ENCODE measurements around the gene PCNX4.

The PCNX4 gene

DNA sequence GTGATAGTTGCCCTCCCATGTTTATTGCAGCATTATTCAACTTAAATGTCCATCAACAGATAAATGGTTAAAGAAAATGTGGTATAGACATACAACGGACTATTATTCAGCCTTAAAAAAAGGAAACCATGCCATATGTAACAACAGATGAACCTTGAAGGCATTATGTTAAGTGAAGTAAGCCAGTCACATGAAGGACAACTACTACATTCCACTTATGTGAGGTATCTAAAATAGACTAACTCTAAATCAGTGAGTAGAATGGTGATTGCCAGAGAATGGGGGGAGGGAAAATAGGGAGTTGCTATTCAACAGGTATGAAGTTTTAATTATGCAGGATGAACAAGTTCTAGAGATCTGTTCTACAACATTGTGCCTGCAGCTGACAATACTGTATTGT is 10.1 kb downstream of the PCNX4 start:
- no peak for DNase-seq (ENCODE audit: low read depth in 2 of 2, low spot score in 1 of 2)

DNA sequence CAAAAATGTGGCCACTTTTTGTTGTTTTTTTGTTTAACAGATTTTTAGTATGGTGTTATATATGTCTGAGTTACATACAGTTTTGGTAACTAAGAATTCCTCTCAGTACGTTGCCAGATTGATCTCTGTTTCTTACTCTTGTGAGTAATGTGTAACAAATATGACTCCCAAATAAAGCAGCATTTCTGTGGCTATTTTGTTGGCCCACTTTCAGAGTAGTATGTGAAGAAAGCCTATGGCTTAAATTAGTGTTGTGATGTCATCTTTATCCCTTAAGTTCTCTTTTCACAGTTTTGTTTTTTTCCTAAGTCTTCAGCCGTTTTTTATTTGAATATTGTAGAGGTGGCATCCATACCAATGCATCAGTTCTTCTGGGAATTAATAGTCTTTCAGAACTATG is 10.7 kb downstream of the PCNX4 start:
- no peak for DNase-seq (ENCODE audit: low read depth in 2 of 2, low spot score in 1 of 2)

DNA sequence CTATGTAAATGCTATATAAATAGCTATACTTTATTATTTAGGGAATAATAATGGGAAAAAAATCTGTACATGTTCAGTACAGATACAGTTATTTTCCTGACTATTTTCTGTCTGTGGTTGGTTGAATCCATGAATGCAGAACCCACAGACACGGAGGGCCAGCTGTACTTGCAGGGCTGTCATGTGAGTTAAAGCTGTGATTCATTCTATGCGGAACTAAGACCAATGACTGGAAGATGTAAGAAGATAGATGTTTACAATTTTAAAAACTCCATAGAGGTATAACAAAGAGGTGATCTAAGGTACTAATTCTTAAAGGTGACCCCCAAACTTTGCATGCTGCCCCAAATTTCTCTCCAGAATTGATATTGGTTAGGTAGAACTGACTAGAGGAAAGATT is 14.6 kb downstream of the PCNX4 start:
- no peak for DNase-seq (ENCODE audit: low read depth in 2 of 2, low spot score in 1 of 2)

DNA sequence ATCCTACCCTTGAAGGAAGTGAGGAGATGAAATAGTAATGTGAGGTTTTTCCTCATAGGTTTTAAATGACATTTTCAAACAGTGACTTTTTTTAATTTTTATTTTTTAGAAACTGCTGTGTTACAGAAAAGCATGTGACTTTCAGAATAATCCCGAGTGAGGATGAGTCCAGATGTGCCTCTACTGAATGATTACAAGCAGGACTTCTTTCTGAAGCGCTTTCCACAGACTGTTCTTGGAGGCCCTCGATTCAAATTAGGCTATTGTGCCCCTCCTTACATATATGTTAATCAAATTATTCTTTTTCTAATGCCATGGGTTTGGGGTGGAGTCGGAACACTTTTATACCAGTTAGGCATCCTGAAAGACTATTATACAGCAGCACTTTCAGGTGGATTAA is 15.8 kb downstream of the PCNX4 start:
- DNase-seq (ENCODE audit: low read depth in 2 of 2, low spot score in 1 of 2), result no peak

DNA sequence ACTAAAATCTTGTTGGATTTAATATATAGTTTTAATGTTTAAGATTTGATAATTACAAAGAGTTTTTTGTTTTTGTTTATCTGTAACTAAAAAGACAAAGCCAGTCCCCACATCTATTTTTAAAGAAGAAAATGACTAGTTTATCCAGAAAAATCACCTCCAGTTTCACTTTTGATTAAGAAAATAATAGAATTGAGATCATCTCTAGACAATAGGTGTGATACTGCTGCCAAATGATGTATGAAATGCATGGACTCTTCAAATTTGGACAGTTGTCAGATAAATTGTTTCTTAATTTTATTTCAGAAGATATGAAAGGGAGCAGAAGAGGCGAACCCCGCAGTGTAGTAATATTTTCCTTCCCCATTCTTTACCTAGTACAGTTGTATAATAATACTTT is 20.0 kb downstream of the PCNX4 start:
- DNase-seq (ENCODE audit: low read depth in 2 of 2, low spot score in 1 of 2), result no peak

DNA sequence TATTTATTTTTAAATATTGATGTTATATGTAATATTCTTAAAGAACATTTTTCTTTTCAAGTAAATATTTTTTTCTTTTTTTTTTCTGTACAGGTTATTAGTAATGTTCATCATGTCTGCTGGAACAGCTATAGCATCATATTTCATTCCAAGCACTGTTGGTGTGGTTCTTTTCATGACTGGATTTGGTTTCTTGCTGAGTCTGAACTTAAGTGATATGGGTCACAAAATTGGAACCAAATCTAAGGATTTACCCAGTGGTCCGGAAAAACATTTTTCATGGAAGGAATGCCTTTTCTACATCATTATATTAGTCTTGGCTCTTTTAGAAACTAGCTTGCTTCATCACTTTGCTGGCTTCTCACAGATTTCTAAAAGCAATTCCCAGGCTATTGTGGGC is 23.2 kb downstream of the PCNX4 start:
- no peak for DNase-seq (ENCODE audit: low read depth in 2 of 2, low spot score in 1 of 2)

DNA sequence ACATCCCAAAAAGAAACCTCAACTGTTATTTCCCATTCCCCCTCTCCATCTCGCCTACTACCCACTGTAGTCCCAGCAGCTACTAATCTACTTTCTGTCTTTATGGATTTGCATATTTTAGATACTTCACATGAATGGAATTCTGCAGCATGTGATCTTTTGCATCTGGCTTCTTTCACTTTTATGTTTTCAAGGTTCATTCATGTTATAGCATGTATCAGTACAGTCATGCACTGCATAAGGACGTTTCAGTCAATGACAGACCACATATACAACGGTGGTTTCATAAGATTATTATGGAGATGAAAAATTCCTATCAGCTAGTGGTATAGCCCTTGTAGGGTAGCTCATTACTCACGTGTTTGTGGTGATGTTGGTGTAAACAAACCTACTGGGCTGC is 24.5 kb downstream of the PCNX4 start:
- no peak for DNase-seq (ENCODE audit: low read depth in 2 of 2, low spot score in 1 of 2)

DNA sequence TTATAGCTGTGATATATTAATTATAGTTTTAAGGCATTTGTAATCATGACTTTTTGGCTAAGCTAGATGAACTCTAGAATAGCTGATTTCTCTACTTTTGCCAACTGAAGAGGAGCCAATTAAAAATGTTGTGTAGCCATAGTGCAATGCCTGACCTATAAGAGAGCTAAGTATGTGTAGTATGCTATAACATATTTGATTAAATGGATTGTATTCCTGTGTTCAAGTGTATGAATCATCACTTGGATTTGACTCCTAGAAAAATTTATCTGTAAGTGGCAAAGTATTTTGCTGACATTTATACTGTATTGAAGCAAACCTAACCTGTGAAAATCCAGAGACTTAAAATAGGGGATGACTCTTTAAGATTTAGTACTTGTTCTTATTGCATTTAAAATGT is 34.2 kb downstream of the PCNX4 start:
- DNase-seq (ENCODE audit: low read depth in 2 of 2, low spot score in 1 of 2), result no peak

DNA sequence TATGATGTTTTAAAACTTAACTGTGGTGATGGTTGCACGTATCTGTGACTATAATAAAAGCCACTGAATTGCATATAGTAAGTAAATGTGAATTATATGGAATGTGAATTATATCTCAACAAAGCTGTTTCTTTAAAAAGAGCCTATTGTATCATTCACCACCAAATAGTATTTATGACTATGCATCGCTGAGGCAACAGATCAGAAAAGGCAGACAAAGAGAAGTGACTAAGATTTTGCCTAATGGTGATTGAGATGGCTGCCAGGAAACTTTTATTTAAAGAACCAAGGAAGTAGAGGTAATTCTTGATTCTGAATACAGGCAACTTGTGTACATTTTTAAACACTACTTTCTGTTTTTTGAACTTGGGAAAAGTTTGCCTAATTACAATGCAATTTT is 41.8 kb downstream of the PCNX4 start:
- DNase-seq (ENCODE audit: low read depth in 2 of 2, low spot score in 1 of 2), result no peak

DNA sequence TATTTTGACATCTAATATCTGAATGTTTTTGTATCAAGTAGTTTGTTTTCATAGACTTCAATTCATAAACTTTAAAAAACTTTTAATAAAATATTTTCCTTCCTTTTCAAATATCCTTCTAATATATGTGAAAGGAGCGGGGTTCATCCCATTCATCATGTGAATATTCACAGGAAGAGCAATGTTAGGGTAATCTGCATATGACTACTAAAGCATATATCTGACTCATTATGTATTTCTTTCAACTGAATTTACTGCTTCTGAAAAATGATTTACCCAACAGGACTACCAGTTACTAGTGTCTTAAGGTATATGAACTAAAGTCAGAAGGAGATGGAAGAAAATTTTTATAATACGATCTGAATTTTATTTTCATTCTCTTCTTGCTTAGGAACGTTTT is 43.0 kb downstream of the PCNX4 start:
- DNase-seq (ENCODE audit: low read depth in 2 of 2, low spot score in 1 of 2), result no peak

DNA sequence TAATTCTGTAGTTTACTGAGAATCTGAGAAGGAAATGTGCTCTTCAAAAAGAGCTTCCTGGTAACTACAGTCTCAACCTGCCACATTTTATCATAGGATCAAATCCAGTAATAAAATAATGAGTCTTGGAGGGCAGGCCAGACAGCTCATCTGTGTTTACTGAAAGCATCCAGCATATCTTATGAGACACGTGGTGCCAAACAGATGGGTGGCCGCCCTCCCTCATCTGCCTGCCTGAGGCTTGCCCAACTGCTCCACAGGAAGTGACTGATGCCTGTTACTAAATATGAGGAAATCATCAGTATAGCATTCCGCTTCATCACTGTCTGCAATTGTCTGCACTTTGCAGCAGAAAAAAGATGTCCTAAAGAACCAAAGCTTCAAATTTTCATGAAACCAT is 60.0 kb downstream of the PCNX4 start:
- DNase-seq (ENCODE audit: low read depth in 2 of 2, low spot score in 1 of 2), result peak; percentile 43 to 51

DNA sequence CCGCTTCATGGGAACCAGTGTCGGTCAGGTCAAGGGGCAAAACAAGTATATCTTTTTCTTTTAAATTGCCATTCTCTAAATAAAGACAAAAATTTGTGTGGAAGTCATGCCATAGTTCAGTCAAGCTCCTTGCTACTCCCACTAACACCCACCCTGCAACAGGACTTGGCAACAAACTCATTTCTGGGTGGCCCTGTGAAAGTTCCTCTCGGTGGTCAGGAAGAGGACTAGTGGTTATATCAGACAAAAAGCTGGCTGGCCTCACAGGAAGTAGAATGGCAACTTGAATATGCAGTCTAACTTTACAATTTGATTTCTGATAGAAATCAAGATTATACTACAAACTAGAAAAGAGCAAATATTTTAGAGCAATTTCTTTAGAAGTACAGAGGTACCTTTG is 62.3 kb downstream of the PCNX4 start:
- DNase-seq (ENCODE audit: low read depth in 2 of 2, low spot score in 1 of 2), result no peak

DNA sequence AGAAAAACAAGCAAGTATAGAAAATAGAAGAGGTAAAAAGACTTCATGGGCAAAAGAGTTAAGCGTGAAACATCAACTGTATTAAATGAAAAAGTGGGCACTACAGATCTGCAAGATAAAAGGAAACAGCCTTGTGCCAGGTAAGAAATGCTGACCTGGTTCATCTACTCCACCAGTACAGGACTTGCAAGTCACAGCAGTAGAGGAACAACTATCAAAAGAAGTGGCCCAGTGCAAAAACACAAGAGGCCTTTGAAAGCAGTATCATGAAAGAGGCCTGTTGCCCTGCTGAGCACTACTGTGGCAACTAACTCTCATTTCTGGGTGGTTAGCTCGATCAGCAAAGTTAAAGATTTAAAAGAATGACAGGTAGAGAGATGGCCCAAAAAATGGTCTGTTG is 62.9 kb downstream of the PCNX4 start:
- DNase-seq (ENCODE audit: low read depth in 2 of 2, low spot score in 1 of 2), result no peak

DNA sequence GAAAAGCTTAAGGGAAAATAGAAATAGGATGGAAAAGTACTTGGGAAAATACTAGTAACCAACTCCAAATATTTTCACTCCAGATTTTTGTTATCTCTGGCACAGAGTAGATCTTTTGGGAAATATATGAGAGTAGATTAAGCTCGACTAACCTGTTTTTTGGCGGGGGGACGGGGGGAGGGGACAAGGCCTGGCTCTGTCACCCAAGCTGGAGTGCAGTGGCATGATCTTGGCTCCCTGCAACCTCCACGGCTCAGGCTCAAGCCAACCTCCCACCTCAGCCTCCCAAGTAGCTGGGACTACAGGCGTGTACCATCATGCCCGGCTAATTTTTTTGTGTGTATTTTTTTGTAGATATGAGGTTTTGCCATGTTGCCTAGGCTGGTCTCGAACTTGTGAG is 68.7 kb downstream of the PCNX4 start:
- no peak for DNase-seq (ENCODE audit: low read depth in 2 of 2, low spot score in 1 of 2)

DNA sequence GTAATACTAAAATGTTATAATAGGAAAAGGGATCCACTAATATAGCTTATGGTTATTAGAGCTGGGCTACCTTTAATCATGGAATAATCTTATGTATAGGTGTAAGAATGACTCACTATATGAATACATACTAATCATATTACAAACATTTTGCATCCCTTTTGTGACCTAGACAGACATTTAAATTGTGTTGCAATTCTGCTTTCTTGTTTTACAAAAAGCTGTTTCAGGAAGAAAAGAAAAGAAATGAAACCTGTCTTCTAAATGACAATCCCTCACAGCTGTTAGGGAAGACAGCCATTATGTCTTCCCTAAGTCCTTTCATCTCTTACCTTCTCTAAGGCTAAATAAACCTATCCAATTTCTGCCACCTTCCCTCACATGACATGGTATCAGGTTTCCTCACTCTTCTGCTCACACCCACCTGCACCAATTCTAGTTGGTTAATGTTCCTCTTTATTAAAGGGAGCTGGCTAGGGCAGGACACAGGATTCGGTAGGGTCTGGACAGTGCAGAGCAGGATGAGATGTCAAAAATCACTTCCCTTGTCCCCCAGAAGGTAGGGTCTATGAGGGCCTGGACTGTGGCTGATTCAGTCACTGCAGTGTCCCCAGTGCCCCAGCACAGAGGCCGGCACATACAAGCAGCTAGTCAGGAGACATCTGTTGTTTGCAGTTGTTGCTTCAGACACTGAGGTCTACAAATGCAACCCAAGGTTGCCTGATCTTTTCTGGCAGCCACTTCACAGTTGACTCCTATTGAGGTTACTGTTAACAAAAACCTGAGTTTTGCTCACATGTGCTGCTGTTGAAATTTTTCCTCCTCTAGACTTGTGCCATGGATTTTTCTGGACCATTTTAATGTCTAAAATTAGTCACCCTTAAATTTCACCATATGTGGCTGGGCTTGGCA is 69.7 kb downstream of the PCNX4 start:
- DNase-seq (ENCODE audit: low read depth in 2 of 2, low spot score in 1 of 2), result no peak

DNA sequence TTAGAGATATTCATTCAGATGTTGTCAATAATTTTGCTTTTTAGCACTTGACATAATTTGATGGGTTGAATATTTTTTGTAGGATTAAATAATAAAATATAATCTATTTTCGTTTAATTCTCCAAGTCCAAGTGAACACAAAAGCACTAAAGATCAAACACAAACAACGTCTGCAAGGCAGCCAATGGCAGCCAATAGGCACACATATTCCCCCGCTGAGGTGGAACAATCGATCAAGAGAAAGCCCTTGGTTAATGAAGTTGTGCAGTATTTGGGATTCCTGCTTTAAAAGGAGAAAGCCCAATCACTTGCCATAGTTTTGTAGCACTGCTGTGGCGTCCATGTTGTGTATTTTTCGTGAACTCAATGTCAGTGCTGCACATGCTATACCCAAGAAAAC is 72.0 kb downstream of the PCNX4 start:
- DNase-seq (ENCODE audit: low read depth in 2 of 2, low spot score in 1 of 2), result no peak

DNA sequence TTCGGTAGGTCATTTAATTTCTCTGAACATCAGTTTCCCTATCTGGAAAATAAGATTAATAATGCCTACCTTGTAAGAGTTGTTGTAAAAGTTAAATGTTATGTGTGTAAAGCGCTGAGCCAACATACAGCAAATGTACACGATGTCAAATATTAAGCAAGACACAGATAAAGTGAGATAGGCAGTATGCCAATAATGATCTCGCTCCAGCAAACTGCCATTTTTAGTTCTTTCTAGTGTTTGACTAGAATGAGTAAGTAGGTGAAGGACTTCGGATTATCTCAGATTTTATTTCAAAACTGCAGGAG is 72.6 kb downstream of the PCNX4 start:
- no peak for DNase-seq (ENCODE audit: low read depth in 2 of 2, low spot score in 1 of 2)

DNA sequence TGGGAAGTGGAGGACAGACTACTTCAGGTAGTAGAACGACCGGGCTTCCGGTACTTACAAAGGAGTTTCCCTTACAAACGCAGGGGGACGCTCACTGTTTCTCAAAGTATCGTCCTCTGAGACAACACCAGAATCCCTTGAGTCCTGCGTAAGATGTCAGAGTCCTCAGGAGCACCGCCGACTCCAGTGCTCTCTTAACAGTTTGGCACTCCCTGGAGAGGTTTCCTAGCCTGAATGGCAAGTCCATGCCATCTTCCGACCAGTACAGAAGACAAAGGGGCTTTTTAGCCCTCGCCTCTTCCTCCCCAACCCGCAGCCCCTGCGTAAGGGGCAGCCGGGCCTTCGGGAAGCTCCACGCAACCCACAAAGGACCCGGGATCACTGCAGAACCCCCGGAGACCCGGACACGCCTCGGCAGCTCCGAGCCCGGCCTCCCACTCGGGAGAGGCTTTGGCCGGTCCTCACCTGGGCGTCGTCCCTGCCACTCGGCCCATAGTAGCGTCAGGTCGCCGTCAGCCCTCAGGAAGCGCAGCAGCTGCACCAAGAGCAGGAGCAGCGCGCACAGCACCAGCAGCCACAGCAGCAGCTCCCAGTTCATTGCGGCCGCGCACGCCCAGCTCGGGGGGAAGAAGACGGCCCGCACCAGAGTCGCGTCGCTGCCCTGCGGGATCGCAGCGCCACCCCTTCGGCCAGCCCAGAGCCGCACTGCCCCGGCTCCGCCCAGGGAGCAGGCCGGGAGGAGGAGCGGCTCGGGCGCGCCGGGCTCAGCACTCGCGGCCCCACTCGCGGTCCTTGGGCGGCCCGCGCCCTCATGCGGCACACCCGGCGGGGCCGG is 73.2 kb downstream of the PCNX4 start, which contains the start of gene DHRS7:
DHRS7 (minus strand) TSS at position 687 of the 835 bp plus-strand sequence; CDS start at position 598, 89 bp downstream.
- peak in 1 of 2 donors; percentile 43 for DNase-seq (ENCODE audit: low read depth in 2 of 2, low spot score in 1 of 2)

DNA sequence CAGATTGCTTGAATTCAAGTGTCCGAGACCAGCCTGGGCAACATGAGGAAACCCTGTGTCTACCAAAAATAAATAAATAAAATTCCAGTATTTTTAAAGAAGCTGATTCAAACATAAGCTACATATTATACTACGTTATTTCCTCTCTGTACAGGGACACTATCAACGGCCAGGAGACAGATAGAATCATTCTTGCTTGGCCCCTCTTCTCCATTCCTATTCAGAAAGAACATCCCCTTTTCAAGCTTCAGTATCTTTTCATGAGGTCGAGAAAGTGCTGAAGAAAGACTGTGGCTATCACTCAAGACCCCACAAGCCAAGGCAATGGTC is 73.8 kb downstream of the PCNX4 start:
- no peak for DNase-seq (ENCODE audit: low read depth in 2 of 2, low spot score in 1 of 2)

DNA sequence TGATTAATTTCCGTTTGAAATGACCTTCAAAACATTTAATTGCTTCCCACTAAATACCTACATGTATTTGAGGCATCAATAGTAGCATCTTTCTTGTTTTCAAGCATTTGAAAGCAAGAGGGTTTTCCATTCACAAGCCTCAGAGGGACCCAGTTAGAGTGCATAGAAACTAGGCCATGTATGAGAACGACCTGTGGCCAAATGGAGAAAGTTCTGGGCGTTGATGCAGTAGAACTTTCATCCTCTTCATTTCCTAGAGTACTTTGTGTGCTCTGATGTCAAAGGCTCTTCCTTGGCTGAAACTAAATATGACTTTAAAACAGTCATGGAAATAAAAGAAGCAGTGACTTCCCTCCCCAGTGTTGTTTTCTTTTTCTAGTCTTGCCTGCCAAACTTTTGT is 74.4 kb downstream of the PCNX4 start:
- DNase-seq (ENCODE audit: low read depth in 2 of 2, low spot score in 1 of 2), result no peak

DNA sequence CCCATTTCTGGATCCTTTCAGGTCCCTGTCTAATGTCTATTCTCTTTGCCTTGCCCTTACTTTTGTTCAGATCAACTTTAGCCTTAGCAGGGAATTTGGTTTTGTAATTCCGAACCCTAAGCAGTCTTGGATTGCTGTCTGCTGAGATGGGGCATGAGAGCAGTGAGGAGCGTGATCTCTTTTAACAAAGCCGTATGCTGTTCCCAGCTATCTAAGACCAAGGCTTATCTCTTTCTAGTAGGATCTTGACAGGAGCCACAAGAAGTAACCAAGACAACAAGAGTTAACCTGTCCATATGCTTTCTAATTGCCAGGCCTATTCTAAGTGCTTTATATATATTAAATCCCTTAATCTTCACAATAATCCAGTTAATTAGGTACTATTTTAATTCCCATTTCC is 78.0 kb downstream of the PCNX4 start:
- DNase-seq (ENCODE audit: low read depth in 2 of 2, low spot score in 1 of 2), result no peak

DNA sequence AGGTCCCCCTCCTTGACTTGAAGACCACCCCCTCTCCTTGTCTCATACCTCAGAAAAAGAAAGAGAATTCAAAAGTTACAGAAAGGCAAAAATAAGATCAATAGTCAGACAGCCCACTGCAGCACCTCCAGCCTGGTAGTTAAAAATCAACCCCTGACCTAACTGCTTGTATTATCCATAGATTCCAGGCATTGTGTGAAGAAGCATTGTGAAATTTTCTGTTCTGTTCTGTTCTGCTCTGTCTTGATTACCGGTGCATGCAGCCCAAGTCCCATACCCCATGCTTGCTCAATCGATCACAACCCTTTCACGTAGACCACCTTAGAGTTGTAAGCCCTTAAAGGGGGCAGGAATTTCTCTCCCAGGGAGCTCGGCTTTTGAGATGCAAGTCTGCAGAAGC is 79.2 kb downstream of the PCNX4 start:
- no peak for DNase-seq (ENCODE audit: low read depth in 2 of 2, low spot score in 1 of 2)

DNA sequence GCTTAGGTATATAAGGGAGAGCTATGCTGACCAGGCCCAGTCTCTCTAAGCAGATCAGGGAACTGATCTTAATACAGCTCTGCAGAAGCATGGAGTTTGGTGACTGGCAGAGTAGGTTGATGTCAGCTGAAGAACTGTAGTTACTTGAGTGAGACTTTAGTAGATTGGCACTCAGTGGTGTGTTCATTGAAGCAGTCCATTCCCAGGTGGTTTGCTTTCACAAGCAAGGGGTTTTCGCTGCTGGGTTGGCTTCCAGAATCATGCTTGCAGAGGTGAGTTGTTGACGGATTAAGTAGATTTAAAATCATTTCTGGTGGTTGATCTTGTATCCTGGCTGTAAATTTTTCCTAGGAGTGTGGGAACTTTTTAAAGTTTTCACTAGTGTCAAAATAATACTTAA is 80.0 kb downstream of the PCNX4 start:
- DNase-seq (ENCODE audit: low read depth in 2 of 2, low spot score in 1 of 2), result no peak

Data from stimulated activated CD8-positive, alpha-beta memory T cell treated with anti-CD3 and anti-CD28 coated beads, Interleukin-4, amount 100 ng/mL, for 4 hours (primary cell).